SW480 (cell line): ENCODE results near the gene LSM7.
"Not testable (repeated sequence)": the region's sequence is repeated elsewhere in the genome, so short reads cannot be mapped to it uniquely, and the experiment has no call there.

ENCODE experiments used
- DNase-seq: peaks from one replicate; pipeline ENCODE4 v3.0.0-alpha.2; 2016; ENCODE audit warnings: low spot score

Gene LSM7

DNA sequence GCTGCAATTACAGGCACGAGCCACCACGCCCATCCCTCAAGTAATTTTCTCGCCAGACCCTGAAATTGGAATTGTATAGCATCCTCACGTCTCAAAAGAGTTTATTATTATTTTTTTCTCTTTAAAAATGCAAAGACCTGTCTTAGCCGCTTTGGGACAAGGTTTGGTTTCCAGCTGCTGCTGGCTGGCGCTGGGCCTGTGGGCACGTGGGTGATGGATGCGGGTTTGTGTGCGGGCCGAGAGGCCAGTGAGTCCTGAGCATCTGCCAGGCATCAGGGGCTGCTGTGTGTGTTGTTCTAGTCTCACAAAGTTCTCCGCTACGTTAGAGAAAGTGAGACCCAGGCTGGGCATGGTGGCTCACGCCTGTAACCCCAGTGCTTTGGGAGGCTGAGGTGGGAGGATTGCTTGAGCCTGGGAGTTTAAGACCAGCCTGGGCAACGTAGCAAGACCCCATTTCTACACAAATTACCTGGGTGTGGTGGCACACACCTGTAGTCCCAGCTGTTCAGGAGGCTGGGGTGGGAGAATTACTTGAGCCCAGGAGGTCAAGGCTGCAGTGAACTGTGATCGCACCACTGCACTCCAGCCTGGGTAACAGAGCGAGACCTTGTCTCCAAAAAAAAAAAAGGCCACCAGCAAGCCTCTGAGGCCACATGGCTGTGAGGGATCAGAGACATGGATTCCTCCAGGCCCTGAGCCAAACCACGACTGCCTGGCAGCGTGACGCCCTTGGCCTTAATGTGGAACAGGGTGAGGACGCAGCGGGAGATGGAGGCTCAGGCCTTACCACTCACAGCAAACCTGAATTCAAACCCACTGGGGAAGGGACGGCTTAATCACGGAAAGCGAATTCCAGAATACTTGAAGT lies 27.0 kb upstream of the LSM7 start:
- DNase-seq: no peak

DNA sequence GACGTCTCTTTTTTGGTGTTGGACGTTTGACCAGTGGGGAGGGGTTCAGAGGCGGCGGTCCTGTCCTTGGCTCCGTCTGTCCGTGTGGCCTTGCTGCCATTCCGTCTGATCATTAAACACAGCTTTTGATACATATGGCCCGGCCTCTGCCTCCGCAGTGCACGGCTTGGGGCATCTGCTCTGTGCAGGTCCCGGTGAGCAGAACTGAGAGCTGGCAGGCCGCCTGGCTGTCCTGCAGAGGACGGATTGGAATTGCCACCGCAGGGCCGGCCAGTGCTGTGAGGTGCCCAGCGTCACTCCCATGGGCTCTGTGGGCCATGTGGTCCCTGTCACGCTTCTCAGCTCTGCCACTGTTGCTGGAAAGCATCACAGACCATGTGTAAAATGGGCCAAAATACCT lies 26.3 kb upstream of the LSM7 start:
- no peak for DNase-seq

DNA sequence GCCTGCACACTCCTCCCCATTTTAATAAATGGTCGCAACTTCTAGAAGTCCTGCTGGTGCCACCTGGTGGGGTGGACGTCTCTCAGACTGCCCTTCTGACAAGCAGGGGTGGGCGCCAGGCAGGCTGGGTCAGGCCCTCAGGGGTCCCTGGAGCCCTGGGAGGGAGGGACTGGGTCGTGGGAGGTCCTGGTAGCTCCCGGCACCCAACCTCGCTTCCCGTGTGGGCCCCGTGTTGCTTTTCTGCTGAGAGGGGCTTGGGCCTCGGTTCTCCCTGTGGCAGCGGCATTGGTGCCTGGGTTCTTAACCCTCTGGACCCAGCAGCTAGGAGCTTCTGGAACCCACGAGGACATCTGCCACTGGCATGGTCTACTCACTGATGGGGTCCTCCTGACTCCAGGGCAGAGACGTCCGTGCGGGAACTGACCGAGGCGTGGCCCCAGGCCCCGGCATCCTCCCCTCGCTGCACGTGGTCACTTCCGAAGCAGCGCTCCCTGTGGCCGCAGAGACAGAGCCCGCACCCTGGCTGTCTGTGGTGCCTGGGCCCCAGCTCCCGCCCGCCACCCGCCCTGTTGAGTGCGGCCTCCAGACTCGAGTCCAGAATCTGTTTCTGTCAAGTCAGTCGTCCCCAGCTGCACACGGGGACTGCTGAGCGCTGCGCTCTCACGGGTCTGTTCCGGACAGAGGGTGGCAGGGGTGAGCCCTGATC lies 25.7 kb upstream of the LSM7 start:
- no peak for DNase-seq

DNA sequence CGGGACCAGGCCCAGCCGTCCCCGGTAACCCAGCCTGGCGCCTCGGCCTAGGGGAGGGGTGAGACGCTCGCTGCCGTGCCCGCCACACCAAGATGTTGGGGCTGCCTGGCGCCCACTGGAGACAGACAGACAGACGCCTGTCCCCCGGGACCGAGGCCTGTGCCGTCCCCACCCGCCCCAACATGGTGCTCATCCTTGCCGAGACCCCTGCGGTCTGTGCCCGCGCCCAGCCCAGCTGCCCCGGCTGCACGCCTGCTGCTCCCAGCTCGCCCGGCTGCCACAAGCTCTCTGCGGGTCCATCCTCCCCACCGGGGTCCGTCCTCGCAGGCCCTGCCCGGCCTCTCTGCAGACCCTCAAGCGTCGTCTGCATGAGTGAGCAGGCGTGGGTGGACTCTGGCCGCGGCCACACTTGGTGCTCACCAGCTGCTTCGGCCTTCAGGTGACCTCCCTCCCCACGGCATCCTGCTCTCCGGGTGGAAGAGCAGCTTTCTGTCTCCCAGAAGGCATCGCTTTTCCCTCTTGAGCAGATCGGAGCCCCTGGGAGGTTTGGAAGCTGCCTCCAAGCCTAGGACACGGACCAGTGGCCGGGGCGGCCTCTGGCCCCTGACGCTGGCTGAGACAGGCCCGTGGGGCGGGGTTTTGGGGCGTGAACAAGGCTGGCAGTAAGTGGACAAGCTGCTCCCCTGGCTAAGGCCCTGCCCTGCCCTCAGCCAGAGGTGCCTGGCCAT lies 24.9 kb upstream of the LSM7 start:
- no peak for DNase-seq

DNA sequence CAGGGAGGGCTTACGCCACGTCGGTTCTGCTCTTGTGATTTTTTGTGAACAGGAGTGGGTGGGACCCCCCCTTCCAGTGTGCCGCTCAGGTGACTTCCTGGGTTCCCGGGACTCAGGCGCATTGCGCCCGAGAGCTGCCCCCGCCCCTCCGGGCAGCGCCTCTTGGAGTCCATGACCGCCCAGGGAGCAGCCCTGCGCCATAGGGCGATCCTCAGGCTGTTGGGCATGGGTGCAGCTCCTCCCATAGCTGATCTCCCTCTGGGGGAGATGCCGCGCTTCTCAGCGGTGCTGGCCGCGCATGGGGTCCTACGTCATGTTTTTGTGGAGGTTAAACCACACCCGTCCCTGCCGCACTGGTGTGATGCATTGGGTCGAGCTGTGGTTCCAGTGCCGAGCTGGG lies 23.7 kb upstream of the LSM7 start:
- DNase-seq: no peak

DNA sequence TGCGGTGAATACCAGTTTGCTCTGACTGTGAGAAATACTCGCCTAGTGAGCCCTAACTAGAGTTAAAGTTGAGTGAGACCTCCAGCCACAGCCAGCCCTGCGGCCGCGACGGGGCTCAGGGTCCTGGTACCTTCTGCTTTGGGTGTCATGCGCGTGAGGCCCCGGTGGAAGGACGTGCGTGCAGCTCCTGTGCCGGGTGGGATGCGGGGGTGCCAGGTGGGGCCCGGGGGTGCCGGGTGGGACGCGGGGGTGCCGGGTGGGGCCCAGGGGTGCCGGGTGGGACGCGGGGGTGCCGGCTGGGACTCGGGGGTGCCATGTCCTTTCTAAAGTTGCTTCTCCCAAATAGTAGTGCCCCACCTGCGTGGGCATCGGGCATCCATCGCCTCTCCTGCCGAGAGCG lies 23.2 kb upstream of the LSM7 start:
- no peak for DNase-seq

DNA sequence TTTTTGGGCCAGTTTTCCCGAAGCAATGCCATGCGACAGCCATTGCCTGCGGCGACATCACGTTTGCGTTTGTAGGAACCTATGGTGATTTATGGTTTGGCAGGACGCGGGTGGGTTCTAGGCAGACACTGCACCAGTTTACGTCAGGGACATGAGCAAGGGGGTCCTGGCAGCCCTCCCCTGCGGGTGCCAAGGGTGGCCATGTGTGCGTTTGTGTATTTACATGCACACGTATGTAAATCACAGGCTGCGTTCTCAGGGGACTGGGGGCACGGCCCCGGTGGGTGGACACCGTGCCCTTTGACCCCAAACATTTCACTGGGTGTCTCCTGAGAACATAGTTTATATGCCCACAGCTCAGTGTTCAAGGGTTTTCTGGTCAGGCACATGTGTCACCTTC lies 22.3 kb upstream of the LSM7 start:
- no peak for DNase-seq

DNA sequence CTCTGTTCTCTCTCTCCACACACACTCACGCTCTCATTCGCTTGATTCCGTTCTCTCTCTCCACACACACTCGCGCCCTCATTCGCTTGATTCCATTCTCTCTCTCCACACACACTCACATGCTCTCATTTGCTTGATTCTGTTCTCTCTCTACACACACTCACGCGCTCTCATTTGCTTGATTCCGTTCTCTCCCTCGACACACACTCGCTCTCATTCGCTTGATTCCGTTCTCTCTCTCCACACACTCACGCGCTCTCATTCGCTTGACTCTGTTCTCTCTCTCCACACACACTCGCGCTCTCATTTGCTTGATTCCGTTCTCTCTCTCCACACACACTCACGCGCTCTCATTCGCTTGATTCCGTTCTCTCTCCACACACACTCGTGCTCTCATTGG lies 21.4 kb upstream of the LSM7 start:
- not testable (repeated sequence) for DNase-seq

DNA sequence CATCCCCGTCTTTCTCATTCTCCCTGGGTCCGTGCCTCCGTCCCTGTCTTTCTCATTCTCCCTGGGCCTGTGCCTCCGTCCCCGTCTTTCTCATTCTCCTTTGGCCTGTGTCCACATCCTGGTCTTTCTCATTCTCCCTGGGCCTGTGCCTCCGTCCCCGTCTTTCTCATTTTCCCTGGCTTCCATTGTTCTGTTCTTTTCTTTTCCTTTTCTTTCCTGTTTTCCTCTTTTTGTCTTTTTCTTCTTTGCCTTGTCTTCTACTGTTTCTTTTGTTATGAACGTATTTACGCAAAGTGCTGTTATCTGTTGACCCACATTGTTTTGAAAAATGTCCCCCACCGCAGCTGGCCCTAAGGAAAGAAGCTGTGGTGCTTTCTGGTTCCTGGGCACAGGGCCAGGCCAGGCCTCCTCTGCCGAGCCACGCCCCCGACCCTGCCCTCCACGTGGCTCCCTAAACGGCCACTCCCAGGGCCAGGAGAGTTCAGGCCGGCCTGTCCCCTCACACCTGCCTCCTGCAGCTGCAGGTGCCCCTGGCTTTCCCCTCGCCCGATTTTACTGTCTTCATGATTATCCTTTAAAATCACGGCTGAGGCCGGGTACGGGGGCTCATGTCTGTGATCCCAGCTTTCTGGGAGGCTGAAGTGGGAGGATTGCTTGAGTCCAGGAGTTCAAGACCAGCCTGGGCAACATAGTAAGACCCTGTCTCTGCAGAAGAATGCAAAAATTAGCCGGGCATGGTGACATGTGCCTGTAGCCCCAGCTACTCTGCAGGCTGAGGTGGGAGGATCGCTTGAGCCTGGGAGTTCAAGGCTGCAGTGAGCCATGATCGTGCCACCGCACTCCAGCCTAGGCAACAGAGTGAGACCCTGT lies 17.6 kb upstream of the LSM7 start:
- no peak for DNase-seq

DNA sequence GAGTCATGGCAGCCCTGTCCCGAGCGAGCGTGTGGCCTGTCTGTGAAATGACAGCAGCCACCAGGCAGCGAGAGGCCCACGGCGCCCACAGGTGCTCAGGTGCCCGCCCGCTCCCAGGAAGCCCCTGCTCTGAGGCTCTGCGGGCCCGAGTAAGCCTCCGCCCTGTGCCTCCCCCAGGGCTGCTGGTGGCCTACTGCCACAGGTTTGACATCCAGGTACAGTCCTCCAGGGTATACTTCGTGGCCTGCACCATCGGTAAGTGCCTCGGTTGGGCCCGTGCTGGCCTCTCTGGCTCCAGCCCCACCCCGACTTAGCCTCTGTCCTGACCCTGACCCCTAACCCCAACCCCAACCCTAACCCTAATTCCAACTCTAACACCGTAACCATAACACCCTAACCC lies 16.7 kb upstream of the LSM7 start:
- no peak for DNase-seq

DNA sequence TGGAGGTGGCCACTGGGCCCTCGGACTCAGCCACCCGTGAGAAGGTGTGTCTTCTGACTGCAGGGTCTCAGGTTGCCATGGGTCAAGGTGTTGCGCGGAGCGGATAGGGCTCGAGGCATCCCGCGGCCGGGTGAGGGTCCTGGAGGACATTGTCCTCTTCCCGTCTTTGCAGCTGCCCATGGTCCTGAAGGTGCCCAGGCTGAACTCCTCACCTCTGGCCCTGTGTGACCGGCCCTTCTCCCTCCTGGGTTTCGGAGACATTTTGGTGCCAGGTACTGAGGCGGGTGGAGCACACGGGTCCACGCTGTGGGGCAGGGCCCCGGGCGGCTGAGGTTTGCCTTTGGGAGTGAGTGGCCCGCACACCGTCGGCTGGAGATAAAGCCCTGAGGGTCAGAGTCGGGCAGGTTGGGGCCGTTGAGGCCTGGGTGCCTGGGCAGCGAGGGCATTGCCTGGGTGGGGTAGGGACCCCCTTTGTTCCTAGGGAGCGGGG lies 16.0 kb upstream of the LSM7 start:
- no peak for DNase-seq

DNA sequence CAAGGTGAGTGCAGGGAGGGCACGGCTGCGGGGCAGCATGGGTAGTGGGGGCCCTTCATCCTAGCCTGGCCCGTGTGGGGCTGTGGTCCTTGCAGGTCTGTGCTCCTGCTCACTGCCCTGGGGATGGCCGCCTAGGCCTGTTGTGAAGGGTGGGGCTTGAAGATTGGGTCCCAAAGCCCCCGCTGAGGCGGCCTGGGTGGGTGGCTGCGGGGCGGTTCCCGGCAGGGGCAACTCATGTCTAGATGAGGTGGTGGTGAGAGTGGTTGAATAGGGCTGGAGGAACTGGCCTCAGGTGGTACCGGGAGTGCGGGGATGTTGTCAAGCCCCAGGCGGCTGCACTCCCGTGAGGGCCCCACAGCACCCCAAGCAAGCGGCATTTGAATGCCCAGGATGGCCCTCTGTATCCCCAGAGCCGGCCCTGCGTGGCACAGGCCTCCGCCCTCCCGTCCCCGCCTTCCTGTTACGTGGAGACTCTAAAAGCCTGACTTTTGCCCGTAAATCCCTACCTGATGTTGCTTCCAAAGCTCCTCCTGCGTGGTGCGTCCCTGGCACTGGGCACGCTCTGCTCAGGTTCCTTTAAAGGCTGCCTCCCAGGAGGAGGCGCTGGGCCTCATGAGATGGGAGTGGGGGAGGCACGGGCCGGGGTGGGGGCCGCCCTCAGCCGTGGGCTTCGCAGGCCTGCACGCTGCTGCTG lies 15.1 kb upstream of the LSM7 start:
- no peak for DNase-seq

DNA sequence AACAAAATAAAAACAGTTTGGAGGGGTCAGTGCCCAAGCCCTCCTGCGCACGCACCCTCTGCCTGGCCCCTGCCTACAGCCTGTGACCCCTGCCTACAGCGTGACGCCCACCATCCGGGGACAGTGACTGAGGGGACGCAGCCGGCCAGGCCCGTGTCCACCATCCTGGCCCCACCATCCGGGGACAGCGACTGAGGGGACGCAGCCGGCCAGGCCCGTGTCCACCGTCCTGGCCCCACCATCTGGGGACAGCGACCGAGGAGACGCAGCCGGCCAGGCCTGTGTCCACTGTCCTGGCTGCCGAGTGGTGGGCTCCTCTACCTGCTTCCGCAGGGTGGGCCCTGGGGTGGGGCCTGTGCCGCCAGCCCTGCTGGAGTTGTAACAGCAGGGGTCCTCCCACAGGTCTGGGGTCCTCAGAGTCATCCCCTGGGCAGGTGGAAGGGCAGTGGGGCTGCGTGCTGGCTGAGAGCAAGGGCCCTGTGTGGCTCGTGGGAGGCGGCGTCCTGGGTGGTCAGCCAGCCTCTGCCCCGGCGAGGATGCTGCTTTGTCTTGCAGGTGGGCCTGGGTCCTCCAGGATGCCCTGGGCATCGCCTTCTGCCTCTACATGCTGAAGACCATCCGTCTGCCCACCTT lies 14.4 kb upstream of the LSM7 start:
- DNase-seq: no peak

DNA sequence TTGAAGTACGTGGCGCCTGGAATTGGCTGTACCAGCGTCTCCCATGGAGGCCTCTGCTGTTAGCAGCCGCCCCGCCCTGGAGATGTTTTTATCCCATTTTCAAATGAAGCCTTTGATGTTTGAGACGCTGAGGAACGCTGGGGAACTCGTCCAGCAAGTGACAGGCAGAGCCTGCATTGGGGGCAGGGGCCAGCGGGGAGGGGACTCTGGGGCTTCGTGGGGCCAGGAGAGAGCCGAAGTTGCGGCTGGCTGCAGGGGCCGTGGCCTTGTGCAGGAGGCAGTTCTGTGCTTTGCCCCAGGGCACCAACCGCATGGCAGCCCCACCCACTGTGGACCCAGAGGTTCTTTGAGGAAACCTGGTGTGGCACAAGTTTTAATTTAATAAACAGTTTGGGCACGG lies 13.6 kb upstream of the LSM7 start:
- DNase-seq: no peak

DNA sequence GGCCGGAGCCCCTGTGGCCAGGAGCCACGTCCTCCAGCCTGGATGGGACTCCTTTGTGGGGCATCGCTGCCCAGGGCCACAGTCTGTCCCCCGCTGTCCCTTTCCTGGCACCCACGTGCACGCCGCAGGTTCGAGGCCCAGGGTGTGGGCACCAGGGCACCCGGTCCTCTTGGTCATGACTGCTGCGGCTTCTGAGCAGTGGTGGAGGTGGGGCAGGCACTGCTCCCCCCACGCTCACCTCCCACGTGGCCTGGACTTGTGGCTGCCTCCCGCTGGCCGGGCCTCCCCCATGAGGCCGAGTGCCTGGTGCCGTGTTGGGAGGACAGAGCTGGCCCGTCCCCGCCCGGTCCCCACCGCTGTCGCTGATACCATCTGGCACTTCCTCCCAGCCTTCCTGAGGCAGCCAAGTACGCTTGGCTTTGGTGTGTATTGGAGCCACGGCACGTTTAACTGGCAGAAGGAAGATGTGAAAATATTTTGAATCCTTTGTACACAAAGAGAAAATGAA lies 12.9 kb upstream of the LSM7 start:
- DNase-seq: no peak

DNA sequence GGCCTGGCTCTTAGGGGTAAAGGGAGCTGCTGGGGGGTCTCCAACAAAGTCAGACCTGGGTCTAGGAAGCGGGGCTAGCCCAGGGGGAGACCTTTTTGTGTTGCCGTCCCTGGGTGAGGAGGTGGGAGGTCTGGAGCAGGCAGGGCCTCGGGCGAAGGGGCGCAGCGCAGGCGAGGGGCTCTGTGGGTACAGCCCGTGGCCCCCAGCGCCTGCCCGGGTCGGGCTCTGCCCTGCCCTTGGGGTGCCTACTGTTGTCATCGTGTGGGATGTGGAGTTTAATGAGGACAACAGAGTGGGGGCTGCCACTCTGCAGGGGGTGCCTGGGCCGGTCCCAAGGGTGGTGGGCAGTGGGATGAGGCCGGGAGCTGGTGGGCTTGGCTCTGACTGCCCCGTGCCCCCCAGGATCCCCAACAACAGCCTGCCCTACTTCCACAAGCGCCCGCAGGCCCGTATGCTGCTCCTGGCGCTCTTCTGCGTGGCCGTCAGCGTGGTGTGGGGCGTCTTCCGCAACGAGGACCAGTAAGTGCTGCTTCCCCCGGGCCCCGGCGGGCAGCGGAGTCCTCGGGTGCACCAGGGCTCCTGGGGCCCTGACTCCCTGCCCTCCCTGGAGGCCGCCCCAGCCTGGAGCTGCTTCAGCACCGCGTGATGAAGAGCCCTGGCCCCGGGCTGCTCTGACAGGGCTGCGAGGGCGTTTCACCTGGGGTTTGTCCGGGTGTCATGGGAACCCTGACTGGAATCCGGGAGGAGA lies 12.3 kb upstream of the LSM7 start:
- no peak for DNase-seq

DNA sequence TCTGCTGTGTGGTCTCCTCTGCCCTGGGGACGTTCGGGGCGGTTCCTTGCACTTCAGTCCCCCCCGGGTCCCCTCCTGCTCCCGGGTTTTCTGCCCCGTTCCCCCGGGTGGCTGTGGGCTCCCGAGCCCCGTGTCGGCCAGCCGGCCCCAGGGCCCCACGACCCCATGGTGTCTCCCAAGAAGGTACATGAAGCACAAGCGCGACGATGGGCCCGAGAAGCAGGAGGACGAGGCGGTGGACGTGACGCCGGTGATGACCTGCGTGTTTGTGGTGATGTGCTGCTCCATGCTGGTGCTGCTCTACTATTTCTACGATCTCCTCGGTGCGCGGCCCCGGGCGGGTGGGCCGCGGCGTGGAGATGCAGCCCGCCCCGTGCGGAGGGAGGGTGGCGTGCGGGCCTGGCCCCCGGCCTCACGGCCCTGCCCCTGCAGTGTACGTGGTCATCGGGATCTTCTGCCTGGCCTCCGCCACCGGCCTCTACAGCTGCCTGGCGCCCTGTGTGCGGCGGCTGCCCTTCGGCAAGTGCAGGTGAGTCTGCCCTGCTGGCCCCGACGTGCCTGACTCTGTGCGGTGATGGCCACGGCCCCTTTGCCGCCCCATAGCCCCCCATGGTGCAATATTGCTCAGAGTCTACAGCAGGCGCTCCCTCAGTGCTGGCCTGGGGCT lies 11.4 kb upstream of the LSM7 start:
- no peak for DNase-seq

DNA sequence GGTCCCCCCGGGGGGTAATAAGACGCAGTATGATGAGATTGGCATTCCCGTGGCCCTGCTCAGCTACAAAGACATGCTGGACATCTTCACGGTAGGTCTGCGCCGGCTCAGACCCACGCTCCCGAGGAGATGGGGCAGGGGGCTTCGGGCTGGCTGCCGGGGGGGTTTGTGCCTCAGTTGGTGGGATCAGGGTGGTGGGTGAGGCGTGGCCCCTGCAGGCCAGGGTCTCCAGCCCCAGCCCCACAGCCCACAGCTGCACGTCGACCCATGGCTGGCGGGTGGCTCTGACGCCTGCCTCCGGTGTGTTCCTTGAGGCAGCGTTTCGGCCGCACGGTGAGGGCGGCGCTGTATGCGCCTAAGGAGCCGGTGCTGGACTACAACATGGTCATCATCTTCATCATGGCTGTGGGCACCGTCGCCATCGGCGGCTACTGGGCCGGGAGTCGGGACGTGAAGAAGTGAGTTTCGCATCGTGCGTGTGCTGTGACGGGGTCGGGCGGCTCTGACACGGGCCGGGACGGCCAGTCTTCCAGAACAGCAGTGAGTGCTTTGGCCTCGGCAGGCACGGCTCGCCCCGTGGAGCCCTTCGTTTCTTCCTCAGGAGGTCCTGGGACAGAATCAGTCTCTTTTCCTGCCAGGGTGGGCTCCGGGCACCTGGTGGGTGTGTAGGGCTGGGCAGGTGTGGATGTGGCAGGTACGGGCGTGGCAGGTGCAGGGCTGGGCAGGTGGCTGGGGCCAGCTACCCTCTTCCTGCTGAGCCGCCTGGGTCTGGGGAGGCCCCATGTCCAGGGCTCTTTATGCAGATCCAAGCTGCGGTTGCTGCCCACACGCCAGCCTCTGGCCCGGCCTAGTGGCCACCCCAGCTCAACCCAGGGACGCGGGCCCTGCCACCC lies 10.6 kb upstream of the LSM7 start:
- DNase-seq: no peak
